ENCODE measurements around the gene GABRR1. TPM values are rescaled to one million over a fixed set of nuclear protein-coding genes. Genes with fewer than 3 reads are reported as not detected.

GABRR1 gene
- total RNA-seq, 1 donor from 2014 or later: not detected

- no peak for TF ChIP-seq CTCF (conservative IDR thresholded peaks at IDR 0.05; ENCODE audit: low read depth, low read length)
- no peak for DNase-seq (ENCODE audit: low read depth)
- H3K4me3 ChIP-seq (ENCODE audit: low read depth, low read length): no peak overlapping the region
Observed at GRCh38 chr6:89205819-89206218, 11.3 kb downstream of the GABRR1 start.

GRCh38 chr6:89204096-89204495 lies 13.1 kb downstream of the GABRR1 start:
- TF ChIP-seq CTCF (conservative IDR thresholded peaks at IDR 0.05; ENCODE audit: low read depth, low read length): no peak
- no peak overlapping the region for H3K4me3 ChIP-seq (ENCODE audit: low read depth, low read length)
- no peak for DNase-seq (ENCODE audit: low read depth)

- no peak for TF ChIP-seq CTCF (conservative IDR thresholded peaks at IDR 0.05; ENCODE audit: low read depth, low read length)
- no peak for DNase-seq (ENCODE audit: low read depth)
- no peak overlapping the region for H3K4me3 ChIP-seq (ENCODE audit: low read depth, low read length)
Observed at GRCh38 chr6:89200706-89201215, 16.4 kb downstream of the GABRR1 start.

- H3K4me3 ChIP-seq (ENCODE audit: low read depth, low read length): no peak overlapping the region
- DNase-seq (ENCODE audit: low read depth): no peak
- TF ChIP-seq CTCF (conservative IDR thresholded peaks at IDR 0.05; ENCODE audit: low read depth, low read length): no peak
Observed at GRCh38 chr6:89199579-89199978, 17.6 kb downstream of the GABRR1 start.

GRCh38 chr6:89198235-89198634 lies 18.9 kb downstream of the GABRR1 start:
- DNase-seq (ENCODE audit: low read depth): no peak
- no peak overlapping the region for H3K4me3 ChIP-seq (ENCODE audit: low read depth, low read length)
- TF ChIP-seq CTCF (conservative IDR thresholded peaks at IDR 0.05; ENCODE audit: low read depth, low read length): no peak

GRCh38 chr6:89197141-89197540 lies 20.0 kb downstream of the GABRR1 start:
- H3K4me3 ChIP-seq (ENCODE audit: low read depth, low read length): no peak overlapping the region
- no peak for DNase-seq (ENCODE audit: low read depth)
- TF ChIP-seq CTCF (conservative IDR thresholded peaks at IDR 0.05; ENCODE audit: low read depth, low read length): no peak

GRCh38 chr6:89194559-89194958 lies 22.6 kb downstream of the GABRR1 start:
- no peak for TF ChIP-seq CTCF (conservative IDR thresholded peaks at IDR 0.05; ENCODE audit: low read depth, low read length)
- no peak overlapping the region for H3K4me3 ChIP-seq (ENCODE audit: low read depth, low read length)
- DNase-seq (ENCODE audit: low read depth): no peak
